ENCODE results near the gene SIDT1.

SIDT1 gene

GRCh38 chr3:113638910-113639309 lies 106.6 kb downstream of the SIDT1 start:
- no peak overlapping the region for H3K4me2 ChIP-seq (ENCODE audit: low read length)
- no peak overlapping the region for H3K27ac ChIP-seq (ENCODE audit: low read length)
- peaks cover 3% of the 10 kb centered on the region; the same call in 1 of the 2 replicates for H3K9me3 ChIP-seq (ENCODE audit: insufficient read depth, low read length)
- H3K4me1 ChIP-seq (ENCODE audit: low read length): no peaks in the 10 kb centered on the region
- H3K9ac ChIP-seq (ENCODE audit: low read length): no peak overlapping the region
- H3K27me3 ChIP-seq (ENCODE audit: low read depth, low read length): no peaks in the 10 kb centered on the region
- H4K20me1 ChIP-seq (ENCODE audit: insufficient read depth, low read length): no peaks in the 10 kb centered on the region
- no peak overlapping the region for H2AFZ ChIP-seq (ENCODE audit: low read depth, low read length)
- H3K36me3 ChIP-seq (replicated peaks; ENCODE audit: low read depth, low read length): no peaks in the 10 kb centered on the region
- TF ChIP-seq EZH2phosphoT487 (IDR thresholded peaks at IDR 0.05; ENCODE audit: low read depth) (no peak), CTCF (IDR thresholded peaks at IDR 0.05; ENCODE audit: low read depth, low read length) (no peak)
- no peak overlapping the region for H3K4me3 ChIP-seq (ENCODE audit: low read length)
- H3K79me2 ChIP-seq (ENCODE audit: low read length): no peaks in the 10 kb centered on the region

- Histone ChIP-seq H3K9ac (ENCODE audit: low read length) (no peak overlapping the region), H3K4me1 (ENCODE audit: low read length) (no peaks in the 10 kb centered on the region), H3K4me3 (ENCODE audit: low read length) (no peak overlapping the region), H4K20me1 (ENCODE audit: insufficient read depth, low read length) (no peaks in the 10 kb centered on the region), H3K27ac (ENCODE audit: low read length) (no peak overlapping the region), H2AFZ (ENCODE audit: low read depth, low read length) (no peak overlapping the region), H3K9me3 (ENCODE audit: insufficient read depth, low read length) (peaks cover 17% of the 10 kb centered on the region), H3K4me2 (ENCODE audit: low read length) (no peak overlapping the region), H3K79me2 (ENCODE audit: low read length) (no peaks in the 10 kb centered on the region), H3K36me3 (replicated peaks; ENCODE audit: low read depth, low read length) (no peaks in the 10 kb centered on the region), H3K27me3 (ENCODE audit: low read depth, low read length) (no peaks in the 10 kb centered on the region)
- TF ChIP-seq CTCF (IDR thresholded peaks at IDR 0.05; ENCODE audit: low read depth, low read length): no peak
- no peak for TF ChIP-seq EZH2phosphoT487 (IDR thresholded peaks at IDR 0.05; ENCODE audit: low read depth)
Observed at GRCh38 chr3:113643583-113643982, 111.2 kb downstream of the SIDT1 start.

GRCh38 chr3:113648524-113648923 lies 116.2 kb downstream of the SIDT1 start:
- Histone ChIP-seq H3K4me1 (ENCODE audit: low read length) (no peaks in the 10 kb centered on the region), H3K36me3 (replicated peaks; ENCODE audit: low read depth, low read length) (no peaks in the 10 kb centered on the region), H3K9ac (ENCODE audit: low read length) (no peak overlapping the region), H4K20me1 (ENCODE audit: insufficient read depth, low read length) (no peaks in the 10 kb centered on the region), H3K9me3 (ENCODE audit: insufficient read depth, low read length) (peaks cover 17% of the 10 kb centered on the region), H3K4me3 (ENCODE audit: low read length) (no peak overlapping the region), H2AFZ (ENCODE audit: low read depth, low read length) (no peak overlapping the region), H3K79me2 (ENCODE audit: low read length) (no peaks in the 10 kb centered on the region), H3K4me2 (ENCODE audit: low read length) (no peak overlapping the region), H3K27me3 (ENCODE audit: low read depth, low read length) (no peaks in the 10 kb centered on the region), H3K27ac (ENCODE audit: low read length) (no peak overlapping the region)
- TF ChIP-seq EZH2phosphoT487 (IDR thresholded peaks at IDR 0.05; ENCODE audit: low read depth): no peak
- TF ChIP-seq CTCF (IDR thresholded peaks at IDR 0.05; ENCODE audit: low read depth, low read length): no peak

DNA sequence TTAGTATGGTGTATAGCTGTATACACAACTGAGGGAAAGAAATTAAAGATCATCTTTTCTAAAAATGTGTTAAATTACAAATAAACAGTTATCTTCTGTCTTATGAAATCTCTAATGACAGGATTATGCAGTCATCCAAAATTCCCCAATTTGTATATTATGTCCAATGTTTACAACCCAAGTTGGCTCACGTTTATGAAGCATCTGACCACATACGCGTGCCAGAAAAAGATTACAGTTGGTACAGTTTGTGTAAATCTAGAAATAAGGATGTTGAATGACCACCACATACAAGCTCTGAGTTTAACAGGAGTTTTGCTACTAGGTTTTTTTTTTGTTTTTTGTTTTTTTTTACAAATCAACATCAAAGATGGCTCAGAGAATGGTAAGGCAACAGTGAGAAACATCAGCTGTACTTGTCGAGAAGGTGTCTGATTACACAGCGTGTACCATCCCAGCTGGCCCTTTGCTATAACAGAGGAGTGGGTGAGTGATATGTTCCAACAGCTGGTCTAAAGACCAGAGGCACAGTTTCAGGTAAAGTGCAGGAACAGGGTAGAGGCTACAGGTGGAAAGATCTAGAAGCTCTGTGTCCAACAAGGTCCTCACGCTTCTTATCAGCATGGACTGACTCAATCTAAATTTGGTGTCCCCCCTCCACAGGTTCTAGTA lies 117.0 kb downstream of the SIDT1 start:
- no peak overlapping the region for H2AFZ ChIP-seq (ENCODE audit: low read depth, low read length)
- H3K27me3 ChIP-seq (ENCODE audit: low read depth, low read length): no peaks in the 10 kb centered on the region
- H3K4me2 ChIP-seq (ENCODE audit: low read length): no peak overlapping the region
- no peaks in the 10 kb centered on the region for H3K79me2 ChIP-seq (ENCODE audit: low read length)
- H3K36me3 ChIP-seq (replicated peaks; ENCODE audit: low read depth, low read length): no peaks in the 10 kb centered on the region
- no peak overlapping the region for H3K27ac ChIP-seq (ENCODE audit: low read length)
- no peak for TF ChIP-seq CTCF (IDR thresholded peaks at IDR 0.05; ENCODE audit: low read depth, low read length)
- TF ChIP-seq EZH2phosphoT487 (IDR thresholded peaks at IDR 0.05; ENCODE audit: low read depth): no peak
- H3K4me3 ChIP-seq (ENCODE audit: low read length): no peak overlapping the region
- H3K9me3 ChIP-seq (ENCODE audit: insufficient read depth, low read length): peaks cover 10% of the 10 kb centered on the region
- H3K9ac ChIP-seq (ENCODE audit: low read length): no peak overlapping the region
- no peaks in the 10 kb centered on the region for H4K20me1 ChIP-seq (ENCODE audit: insufficient read depth, low read length)
- H3K4me1 ChIP-seq (ENCODE audit: low read length): no peaks in the 10 kb centered on the region
